ENCODE data around the gene COG5. TPM values are rescaled to one million over a fixed set of nuclear protein-coding genes. Genes with fewer than 3 reads are reported as not detected.

COG5 gene
- total and polyA plus RNA-seq, 2 experiments from 2014 or later, result 15.4 to 36.5 TPM

GRCh38 chr7:107292591-107292990, 271.1 kb downstream of the COG5 start:
- H3K27me3 Mint-ChIP-seq (ENCODE audit: insufficient read depth, low read depth, poor library complexity), result peaks cover 1% of the 10 kb centered on the region
- no peak overlapping the region for H2AFZ ChIP-seq
- ATAC-seq (no peak), DNase-seq (ENCODE audit: low spot score) (no peak)
- H3K4me3 ChIP-seq, result no peak overlapping the region
- no peak overlapping the region for H3K4me2 ChIP-seq
- H3K36me3 Mint-ChIP-seq (ENCODE audit: low read depth), result peaks cover 20% of the 10 kb centered on the region; the same call in 2 of the 3 replicates
- peaks cover 5% of the 10 kb centered on the region; the same call in 2 of the 3 replicates for H3K4me1 Mint-ChIP-seq
- H3K9me2 ChIP-seq (ENCODE audit: insufficient read depth), result 0 out of 2 replicates have a peak, but pooled peaks cover 4% of the 10 kb centered on the region
- no peaks in the 10 kb centered on the region for H4K20me1 ChIP-seq (replicated peaks; ENCODE audit: insufficient read depth)
- no peaks in the 10 kb centered on the region for H3F3A ChIP-seq (replicated peaks; ENCODE audit: low read depth)
- no peaks in the 10 kb centered on the region for H3K36me3 ChIP-seq (ENCODE audit: insufficient read depth)
- no peak overlapping the region for H3K27ac Mint-ChIP-seq
- TF ChIP-seq JUNB (IDR thresholded peaks at IDR 0.05; ENCODE audit: unreplicated experiment), result no peak
- no peak for TF ChIP-seq CTCF (conservative IDR thresholded peaks at IDR 0.05; ENCODE audit: low read depth in 2 of 2)
- no peak for TF ChIP-seq POLR2AphosphoS5 (IDR thresholded peaks at IDR 0.05; ENCODE audit: low read depth)
- no peak for TF ChIP-seq ETS1 (IDR thresholded peaks at IDR 0.05)
- no peak for TF ChIP-seq CREB1 (CRISPR knock-in tag; IDR thresholded peaks at IDR 0.05; ENCODE audit: low read depth)
- no peak for TF ChIP-seq EZH2phosphoT487 (IDR thresholded peaks at IDR 0.05; ENCODE audit: unreplicated experiment)
- TF ChIP-seq STAT1 (IDR thresholded peaks at IDR 0.05; ENCODE audit: unreplicated experiment), result no peak
- TF ChIP-seq REST (IDR thresholded peaks at IDR 0.05; ENCODE audit: unreplicated experiment), result no peak
- no peak for TF ChIP-seq ZNF114 (CRISPR knock-in tag; IDR thresholded peaks at IDR 0.05)
- no peak for TF ChIP-seq ZNF331 (CRISPR knock-in tag; IDR thresholded peaks at IDR 0.05; ENCODE audit: low read depth)
- no peak for TF ChIP-seq NANOG (IDR thresholded peaks at IDR 0.05; ENCODE audit: borderline replicate concordance)
- no peaks in the 10 kb centered on the region for H3K27me3 ChIP-seq (ENCODE audit: insufficient read depth)
- H3K27ac ChIP-seq (ENCODE audit: low read depth), result no peak overlapping the region
- no peaks in the 10 kb centered on the region for H3K4me1 ChIP-seq (ENCODE audit: insufficient read depth)
- no peak overlapping the region for H3K4me3 Mint-ChIP-seq
- peaks cover 3% of the 10 kb centered on the region; the same call in 1 of the 3 replicates for H3K9me3 Mint-ChIP-seq
- no peaks in the 10 kb centered on the region for H3K79me2 ChIP-seq (replicated peaks; ENCODE audit: insufficient read depth)
